NCI-H2029 treated with DMSO at 0.1 percent for 48 hours (cell line): ENCODE measurements around the gene EEF1A2.
"Not testable (repeated sequence)": the region's sequence is repeated elsewhere in the genome, so short reads cannot be mapped to it uniquely, and the experiment has no call there.

Experiments used
- DNase-seq: peaks from one replicate; lab custom pipeline; 2025; lab: John Stamatoyannopoulos, UW

Gene EEF1A2

GRCh38 chr20:63520504-63520933 lies 21.6 kb upstream of the EEF1A2 start, which contains the start of gene PPDPF:
TSS of gene PPDPF (plus strand) at chr20:63520765. CDS start at chr20:63521309, 544 bp downstream.
- DNase-seq: no peak

- DNase-seq: no peak
These were observed 21.0 kb upstream of the EEF1A2 start for GRCh38 chr20:63519668-63520503.

- DNase-seq: no peak
These were observed 20.2 kb upstream of the EEF1A2 start for GRCh38 chr20:63518946-63519667.

- DNase-seq: no peak
These were observed 19.5 kb upstream of the EEF1A2 start for GRCh38 chr20:63518351-63518861.

- DNase-seq: no peak
These were observed 18.8 kb upstream of the EEF1A2 start for GRCh38 chr20:63517376-63518309.

- not testable (repeated sequence) for DNase-seq
These were observed 15.6 kb upstream of the EEF1A2 start for GRCh38 chr20:63514520-63514919.

- DNase-seq: no peak
These were observed 14.3 kb upstream of the EEF1A2 start for GRCh38 chr20:63513207-63513606.

GRCh38 chr20:63509088-63509564 lies 10.2 kb upstream of the EEF1A2 start:
- no peak for DNase-seq

GRCh38 chr20:63508072-63508768 lies 9.3 kb upstream of the EEF1A2 start:
- DNase-seq: no peak

- DNase-seq: no peak
These were observed 8.3 kb upstream of the EEF1A2 start for GRCh38 chr20:63507083-63507743.

- DNase-seq: no peak
These were observed 6.8 kb upstream of the EEF1A2 start for GRCh38 chr20:63505723-63506122.

- DNase-seq: no peak
These were observed 6.4 kb upstream of the EEF1A2 start for GRCh38 chr20:63505281-63505680.

- DNase-seq: no peak
These were observed 5.8 kb upstream of the EEF1A2 start for GRCh38 chr20:63504642-63505041.

GRCh38 chr20:63503524-63503923 lies 4.6 kb upstream of the EEF1A2 start:
- DNase-seq: no peak

GRCh38 chr20:63502671-63503172 lies 3.8 kb upstream of the EEF1A2 start:
- DNase-seq: no peak

- no peak for DNase-seq
These were observed 3.2 kb upstream of the EEF1A2 start for GRCh38 chr20:63501818-63502670.

GRCh38 chr20:63500902-63501817 lies 2.3 kb upstream of the EEF1A2 start:
- DNase-seq: no peak
